HG03521 (cell line): ENCODE data around the gene TMEM39A.

ENCODE experiments used
- ATAC-seq: cut with Tn5 transposase; IDR thresholded peaks from one replicate; pipeline ENCODE4 v1.9.1; 2021; ENCODE audit warnings: mild to moderate bottlenecking, moderate library complexity; ENCODE audit not compliant: unreplicated experiment

Gene TMEM39A

GRCh38 chr3:119456469-119456868 is 6.9 kb downstream of the TMEM39A start:
- ATAC-seq: no peak

GRCh38 chr3:119453822-119454221 is 9.6 kb downstream of the TMEM39A start:
- ATAC-seq: no peak

DNA sequence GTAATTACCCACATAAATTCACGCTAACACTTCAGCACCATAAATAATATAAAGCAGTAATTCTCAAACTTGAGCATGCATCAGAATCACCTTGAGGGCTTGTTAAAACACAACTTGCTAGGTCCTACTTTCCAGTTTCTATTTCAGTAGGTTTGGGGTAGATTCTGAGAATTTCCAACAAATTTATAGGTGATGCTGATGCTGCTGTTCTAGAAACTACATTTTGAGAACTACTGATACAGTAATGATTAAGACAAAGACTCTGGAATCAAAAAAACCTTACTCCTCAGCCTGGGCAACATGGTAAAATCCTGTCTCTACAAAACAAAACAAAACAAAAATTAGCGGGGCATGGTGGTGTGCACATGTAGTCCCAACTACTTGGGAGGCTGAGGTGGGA is 18.8 kb downstream of the TMEM39A start:
- no peak for ATAC-seq

GRCh38 chr3:119443179-119443578 is 20.2 kb downstream of the TMEM39A start:
- ATAC-seq: no peak

- ATAC-seq: no peak
Observed at GRCh38 chr3:119437691-119438258, 25.6 kb downstream of the TMEM39A start.

- no peak for ATAC-seq
Observed at GRCh38 chr3:119436977-119437376, 26.4 kb downstream of the TMEM39A start.

GRCh38 chr3:119434703-119435102 is 28.7 kb downstream of the TMEM39A start:
- ATAC-seq: no peak

GRCh38 chr3:119433613-119434325 is 29.6 kb downstream of the TMEM39A start:
- no peak for ATAC-seq

DNA sequence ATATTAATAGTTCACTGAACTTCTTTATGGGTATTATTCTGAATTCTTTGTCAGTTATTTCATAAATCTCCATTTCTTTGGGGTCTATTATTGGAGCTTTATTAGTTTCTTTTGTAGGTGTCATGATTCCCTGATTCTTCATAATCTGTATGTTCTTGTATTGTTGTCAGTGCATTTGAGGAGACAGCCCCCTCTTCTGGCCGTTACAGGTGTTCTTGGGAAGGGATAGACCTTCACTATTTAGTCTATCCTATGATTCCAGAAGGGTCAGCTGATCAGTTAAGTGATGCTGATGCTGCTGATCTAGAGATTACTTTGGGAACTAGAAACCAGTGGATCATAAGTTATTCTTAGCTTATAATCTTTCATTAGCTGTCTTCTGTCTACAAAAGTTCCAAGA is 34.9 kb downstream of the TMEM39A start:
- no peak for ATAC-seq

DNA sequence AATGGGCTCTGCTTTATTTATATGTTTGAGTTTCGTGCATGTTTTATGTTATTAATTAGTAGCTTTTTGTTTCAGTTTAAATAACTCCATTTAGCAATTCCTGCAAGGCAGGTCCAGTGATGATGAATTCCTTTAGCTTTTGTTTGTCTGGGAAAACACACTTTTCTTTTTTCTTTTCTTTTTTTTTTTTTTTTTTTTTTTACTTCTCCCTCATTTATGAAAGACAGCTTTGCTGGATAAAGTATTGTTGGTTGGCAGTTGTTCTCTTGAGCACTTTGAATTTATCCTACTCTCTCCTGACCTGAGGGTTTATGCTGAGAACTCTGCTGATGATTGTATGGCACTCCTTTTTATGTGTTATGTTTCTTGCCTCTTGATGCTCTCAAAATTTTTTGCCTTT is 35.7 kb downstream of the TMEM39A start:
- no peak for ATAC-seq

GRCh38 chr3:119420196-119420595 is 43.2 kb downstream of the TMEM39A start:
- ATAC-seq: no peak

DNA sequence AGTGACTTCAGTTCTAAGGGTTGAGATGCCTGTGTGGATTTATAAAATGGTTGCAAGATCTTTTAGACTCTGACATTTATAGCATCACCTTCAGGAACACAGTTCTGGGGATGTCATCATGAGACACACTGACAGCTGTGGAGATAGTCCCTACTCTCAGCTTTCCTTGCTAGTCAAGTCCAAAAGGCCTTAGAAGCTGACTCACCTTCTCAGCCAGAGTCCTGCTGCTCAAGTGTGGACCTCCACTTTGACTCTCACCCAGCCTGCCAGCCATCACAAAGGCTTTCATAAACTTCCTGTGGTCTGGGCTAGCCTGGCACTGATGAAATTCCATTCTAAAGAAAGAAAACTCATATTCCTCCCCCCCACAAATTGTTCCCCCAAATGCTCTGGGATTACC is 44.8 kb downstream of the TMEM39A start:
- ATAC-seq: no peak

DNA sequence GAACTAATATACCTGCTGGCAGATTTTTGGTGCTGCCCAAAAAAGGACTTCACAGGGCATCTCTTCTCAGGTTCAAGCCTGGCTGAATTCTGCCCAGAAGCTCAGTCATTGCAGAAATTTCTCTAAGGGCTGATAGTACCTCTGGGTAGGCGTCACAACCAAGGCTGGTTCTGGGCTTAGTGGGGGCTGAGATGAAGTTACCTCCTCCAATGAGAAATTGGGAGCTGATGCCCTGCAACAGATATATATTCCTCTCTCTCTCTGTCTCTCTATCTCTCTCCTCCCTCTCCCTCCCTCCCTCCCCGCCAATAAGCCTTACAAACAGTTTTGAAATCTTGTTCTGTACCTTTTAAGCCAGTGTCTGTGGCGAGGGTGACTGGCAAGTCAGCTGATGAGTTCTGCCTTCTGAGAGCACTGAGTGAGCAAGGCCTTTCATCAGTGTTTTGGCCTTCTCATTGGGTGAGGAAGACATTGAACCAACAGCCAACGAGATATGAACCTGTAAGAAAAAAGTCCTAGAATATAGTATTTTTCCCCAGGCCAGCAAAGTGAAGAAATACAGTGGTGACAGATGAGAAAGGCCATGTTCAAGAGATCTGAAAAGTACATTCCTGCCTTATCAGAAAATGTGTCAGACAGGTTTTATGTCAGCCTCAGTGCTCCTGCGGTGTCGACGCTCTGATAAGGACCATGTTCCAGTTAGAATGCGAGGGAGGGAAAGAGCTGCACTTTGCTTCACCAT is 45.5 kb downstream of the TMEM39A start:
- ATAC-seq: no peak

- ATAC-seq: no peak
Observed at GRCh38 chr3:119416873-119417272, 46.5 kb downstream of the TMEM39A start.

GRCh38 chr3:119413603-119414280 is 49.7 kb downstream of the TMEM39A start:
- ATAC-seq: no peak

- ATAC-seq: no peak
Observed at GRCh38 chr3:119409844-119410243, 53.6 kb downstream of the TMEM39A start.

DNA sequence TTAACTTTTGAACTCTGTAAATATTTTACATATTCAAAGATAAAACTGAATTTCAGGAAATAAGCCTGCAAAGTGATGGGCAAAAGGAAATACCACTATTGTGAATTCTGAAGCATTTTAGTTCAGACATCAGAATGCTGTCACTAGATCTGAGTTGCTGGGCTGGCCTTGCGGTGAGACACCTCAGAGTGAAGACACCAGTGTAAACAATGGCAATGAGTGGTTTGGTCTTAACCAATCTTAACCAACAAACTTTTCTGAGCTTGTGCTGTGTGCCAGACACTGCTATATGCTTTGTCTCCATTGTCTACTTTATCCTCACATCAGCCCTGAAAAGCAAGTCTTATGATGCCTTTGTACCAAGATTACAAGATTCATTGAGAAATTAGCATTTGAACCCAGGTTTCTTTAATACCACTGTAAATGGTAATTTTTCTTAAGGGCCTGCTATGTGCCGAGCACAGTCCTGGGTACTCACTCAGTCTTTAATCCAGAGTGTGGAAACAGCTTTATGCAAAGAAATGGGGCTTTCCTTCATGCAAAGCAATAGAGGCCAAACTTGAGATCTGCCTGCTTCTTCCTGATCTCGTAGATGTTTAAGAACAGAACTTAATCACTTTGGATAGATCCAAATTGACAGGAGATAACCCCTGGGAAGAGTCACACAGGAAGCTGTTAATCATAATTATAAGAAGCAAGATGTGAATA is 55.0 kb downstream of the TMEM39A start:
- no peak for ATAC-seq

DNA sequence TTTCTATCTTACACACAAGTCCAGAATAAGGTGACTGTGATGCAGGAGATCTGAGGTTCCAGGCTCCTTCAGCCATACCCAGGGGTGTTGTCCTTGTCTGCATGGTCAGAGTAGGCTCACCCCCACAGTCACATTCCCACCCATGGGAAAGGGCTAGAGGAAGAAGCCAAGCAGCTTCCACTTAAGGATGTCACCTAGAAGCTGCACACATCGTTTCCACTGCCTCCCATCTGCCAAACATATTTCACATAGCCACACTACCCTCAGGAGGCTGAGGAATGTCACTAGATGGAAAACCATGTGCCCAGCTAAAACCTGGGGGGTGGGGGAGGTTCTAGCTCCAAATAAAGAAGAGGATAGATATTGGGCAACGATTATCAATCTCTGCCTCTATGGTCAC is 58.1 kb downstream of the TMEM39A start:
- ATAC-seq: no peak

DNA sequence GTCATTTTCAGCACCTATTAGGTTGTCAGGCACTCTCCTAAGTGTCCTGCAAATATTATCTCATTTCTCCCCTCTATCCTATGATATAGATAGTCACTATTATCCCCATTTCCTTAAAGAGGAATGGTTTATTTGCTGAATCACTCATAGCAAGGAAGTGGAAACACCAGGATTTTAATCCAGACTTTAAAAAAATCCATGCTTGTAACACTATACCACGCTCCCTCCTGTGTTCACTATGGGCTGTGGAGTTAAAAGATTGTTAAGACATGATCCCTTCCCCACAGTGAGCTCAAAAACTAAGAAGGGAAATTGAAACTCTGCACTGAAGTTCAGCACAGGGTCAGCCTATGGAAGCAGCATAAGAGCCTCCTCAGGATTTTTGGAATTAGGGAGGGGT is 60.2 kb downstream of the TMEM39A start:
- no peak for ATAC-seq

DNA sequence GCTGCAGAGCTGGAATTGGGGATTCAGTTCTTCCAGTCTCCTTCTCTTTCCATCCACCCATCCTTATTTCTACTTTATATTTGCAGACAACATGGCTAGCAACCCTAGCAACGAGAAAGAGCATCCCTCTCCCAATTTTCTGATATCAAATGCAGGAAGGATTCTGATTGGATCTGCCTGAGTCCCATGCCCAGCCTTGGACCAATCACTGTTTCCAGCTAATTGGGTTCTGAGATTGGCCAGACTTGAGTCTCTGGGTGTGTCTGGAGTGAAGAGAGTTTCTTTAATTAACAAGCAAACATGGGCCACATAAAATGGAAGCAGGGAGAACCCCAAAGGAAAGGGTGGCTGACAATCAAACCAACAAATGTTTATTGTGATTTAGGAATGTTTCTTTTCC is 60.6 kb downstream of the TMEM39A start:
- ATAC-seq: no peak
